ENCODE data around the gene GJD4.

DNA sequence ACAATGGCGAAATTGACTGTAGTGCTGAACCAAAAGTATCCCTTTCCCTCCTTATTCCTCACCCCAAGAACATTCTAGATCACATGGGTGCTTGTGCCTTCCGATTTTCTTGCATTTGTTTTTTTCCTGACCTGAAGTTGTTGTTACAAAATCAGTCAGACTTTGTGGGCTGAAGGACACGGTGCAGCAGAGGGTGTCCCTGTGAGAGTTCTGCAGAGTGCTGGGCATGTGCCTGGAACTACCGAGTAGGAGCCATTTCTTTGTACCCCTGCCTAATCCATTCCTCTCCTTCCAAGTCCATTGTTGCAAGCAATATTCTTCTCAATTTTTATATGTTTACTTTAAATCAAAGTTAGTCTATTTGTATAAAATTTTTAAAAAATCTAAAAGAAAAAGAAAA, 35.3 kb upstream of the GJD4 start:
- no peak for TF ChIP-seq CTCF (conservative IDR thresholded peaks at IDR 0.05; ENCODE audit: low read depth, low read length)
- no peak for TF ChIP-seq SMC3 (IDR thresholded peaks at IDR 0.05; ENCODE audit: low read depth, low read length)
- TF ChIP-seq RFX5 (IDR thresholded peaks at IDR 0.05; ENCODE audit: low read depth, low read length): no peak
- no peak for TF ChIP-seq POLR2A (IDR thresholded peaks at IDR 0.05; ENCODE audit: low read depth, low read length)
- TF ChIP-seq MXI1 (IDR thresholded peaks at IDR 0.05; ENCODE audit: borderline replicate concordance, low read depth, low read length): no peak
- no peak for TF ChIP-seq CHD1 (IDR thresholded peaks at IDR 0.05; ENCODE audit: low read depth, low read length)
- TF ChIP-seq, protein P1, sequence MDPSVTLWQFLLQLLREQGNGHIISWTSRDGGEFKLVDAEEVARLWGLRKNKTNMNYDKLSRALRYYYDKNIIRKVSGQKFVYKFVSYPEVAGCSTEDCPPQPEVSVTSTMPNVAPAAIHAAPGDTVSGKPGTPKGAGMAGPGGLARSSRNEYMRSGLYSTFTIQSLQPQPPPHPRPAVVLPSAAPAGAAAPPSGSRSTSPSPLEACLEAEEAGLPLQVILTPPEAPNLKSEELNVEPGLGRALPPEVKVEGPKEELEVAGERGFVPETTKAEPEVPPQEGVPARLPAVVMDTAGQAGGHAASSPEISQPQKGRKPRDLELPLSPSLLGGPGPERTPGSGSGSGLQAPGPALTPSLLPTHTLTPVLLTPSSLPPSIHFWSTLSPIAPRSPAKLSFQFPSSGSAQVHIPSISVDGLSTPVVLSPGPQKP (IDR thresholded peaks at IDR 0.05; ENCODE audit: borderline replicate concordance, low read depth, low read length): no peak
- no peak for TF ChIP-seq NFE2L2 (IDR thresholded peaks at IDR 0.05; ENCODE audit: low read depth, low read length)
